ENCODE data around the gene PPP2R5C. TPM values are rescaled to one million over a fixed set of nuclear protein-coding genes. Genes with fewer than 3 reads are reported as not detected.

Gene PPP2R5C
- total and polyA plus RNA-seq, 2 of the 8 experiments (the other 6 are each of a cell fraction or from before 2014, with no cell fraction given): 49.6 to 95.9 TPM

GRCh38 chr14:101851183-101851582 lies 89.7 kb downstream of the PPP2R5C start (continued):
- TF ChIP-seq RNF2 (IDR thresholded peaks at IDR 0.05; ENCODE audit: borderline replicate concordance, low read depth, low read length, missing control alignments, poor library complexity, severe bottlenecking) (no peak), USF2 (IDR thresholded peaks at IDR 0.05; ENCODE audit: low read length) (no peak), TEAD4 (IDR thresholded peaks at IDR 0.05; ENCODE audit: low read depth, low read length) (no peak), SP4 (IDR thresholded peaks at IDR 0.05; ENCODE audit: low read length) (no peak)
